ENCODE results near the gene TPO.
"Not testable (repeated sequence)": the region's sequence is repeated elsewhere in the genome, so short reads cannot be mapped to it uniquely, and the experiment has no call there.

Gene TPO

DNA sequence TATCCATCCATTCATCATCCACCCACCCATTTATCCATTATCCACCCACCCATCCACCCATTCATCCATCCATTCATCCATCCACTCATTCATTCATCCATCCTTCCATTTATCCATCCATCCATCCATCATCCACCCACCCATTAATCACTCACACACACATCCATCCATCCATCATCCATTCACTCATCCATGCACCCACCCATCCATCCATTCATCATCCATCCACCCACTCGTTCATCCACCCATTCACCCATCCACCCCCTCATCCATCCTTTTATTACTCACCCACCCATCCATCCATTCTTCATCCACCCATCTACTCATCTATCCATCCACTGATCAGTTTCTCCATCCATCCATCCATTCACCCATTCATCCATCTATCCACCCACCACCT is 8.1 kb upstream of the TPO start:
- no peak for DNase-seq (ENCODE audit: low read depth in 2 of 2)

DNA sequence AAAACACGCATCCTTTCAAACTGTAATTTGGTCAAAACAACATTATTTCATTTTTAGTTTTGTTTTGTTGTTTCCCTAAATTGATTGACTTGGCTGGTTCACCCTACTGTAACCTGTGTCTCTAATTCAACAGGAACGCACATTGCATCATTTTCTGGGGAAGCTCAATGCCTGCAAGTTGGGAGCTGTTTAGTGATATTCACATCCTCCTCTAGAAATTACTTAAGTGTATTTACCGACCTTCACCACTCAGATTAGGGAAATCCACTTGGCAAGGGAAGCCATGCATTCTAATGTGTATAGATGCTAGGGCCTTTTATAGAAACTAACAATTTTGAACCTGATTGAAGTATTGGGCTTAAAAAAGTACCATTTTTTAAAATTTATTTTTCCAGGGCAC is 7.3 kb upstream of the TPO start:
- DNase-seq (ENCODE audit: low read depth in 2 of 2), result no peak

DNA sequence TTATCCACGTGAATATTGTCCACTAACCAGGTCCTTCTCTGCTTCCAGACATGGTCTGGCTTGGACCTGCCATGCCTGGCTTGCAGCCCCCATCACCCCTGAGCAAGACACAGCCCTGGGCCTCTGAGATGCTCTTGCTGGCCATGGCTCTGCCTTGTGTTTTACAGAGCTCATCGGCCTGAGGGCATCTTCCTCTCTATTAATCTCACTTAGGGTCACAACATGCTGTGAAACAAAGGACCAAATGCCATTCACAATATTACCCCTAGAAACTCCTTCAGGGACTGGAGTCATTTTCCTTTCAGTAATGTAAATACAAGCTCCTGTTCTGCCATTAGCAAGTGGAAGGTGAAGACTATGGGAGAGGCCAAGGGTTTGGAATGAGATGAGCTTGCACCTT is 6.8 kb upstream of the TPO start:
- no peak for DNase-seq (ENCODE audit: low read depth in 2 of 2)

DNA sequence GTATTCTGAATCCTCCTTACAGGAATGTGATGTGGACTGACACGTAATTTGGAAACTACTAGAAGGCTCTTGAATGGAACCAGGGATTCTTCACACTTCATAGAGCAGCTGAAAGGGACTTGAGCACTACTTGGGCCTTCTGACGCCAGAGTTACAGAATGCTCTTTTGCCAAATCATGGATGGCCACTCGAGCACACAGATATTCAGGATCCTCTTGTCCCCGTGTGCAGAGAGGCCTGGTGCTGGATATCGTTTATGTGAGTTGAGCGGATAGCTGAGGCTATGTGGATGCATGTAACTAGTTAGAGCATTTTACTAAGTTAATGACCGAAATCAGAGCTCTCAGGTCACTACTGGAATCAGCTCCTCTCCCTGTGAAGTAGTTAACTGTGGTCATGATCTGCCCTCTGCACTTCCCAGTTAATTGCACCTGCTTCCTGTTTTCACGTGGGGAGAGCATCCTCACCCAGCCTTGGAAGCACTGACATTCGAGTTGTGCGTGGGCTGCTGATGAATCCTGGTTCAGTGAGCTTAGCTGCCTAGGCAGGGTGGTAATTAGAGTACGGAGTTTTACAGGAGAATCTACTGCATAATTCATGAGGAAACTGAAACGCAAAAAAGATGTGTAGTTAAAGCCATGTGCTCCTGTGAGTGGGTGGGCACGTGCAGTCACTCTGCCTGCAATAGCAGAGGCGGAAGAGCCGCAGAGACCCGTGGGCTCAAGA is 5.2 kb upstream of the TPO start:
- no peak for DNase-seq (ENCODE audit: low read depth in 2 of 2)

DNA sequence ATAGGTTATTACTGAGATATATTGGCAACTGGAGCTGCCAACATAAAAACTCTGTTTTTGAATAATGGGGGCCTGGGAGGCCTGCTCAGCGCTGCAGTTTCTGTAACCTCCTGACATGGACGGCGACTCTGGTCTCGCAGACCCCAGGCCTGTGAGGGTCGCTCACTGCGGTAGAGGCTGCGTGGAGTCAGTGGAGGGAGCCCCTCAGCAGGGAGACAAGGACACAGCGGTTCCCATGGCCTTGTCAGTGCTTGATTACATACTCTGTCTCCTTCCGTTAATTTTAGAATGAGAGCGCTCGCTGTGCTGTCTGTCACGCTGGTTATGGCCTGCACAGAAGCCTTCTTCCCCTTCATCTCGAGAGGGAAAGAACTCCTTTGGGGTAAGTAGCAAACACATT is 858 bp downstream of the TPO start:
- DNase-seq (ENCODE audit: low read depth in 2 of 2), result no peak

DNA sequence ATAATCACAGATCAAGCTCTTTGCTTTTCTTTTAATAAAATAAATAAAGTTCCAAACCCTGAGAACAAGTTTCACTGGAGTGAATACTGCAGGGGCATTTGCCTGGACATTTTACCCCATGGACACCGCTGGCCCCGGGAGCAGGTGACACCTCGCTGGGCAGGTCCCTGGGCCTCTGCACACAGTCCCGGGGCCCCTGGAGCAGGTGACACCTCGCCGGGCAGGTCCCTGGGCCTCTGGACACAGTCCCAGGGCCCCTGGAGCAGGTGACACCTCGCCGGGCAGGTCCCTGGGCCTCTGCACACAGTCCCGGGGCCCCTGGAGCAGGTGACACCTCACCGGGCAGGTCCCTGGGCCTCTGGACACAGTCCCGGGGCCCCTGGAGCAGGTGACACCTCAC is 1.6 kb downstream of the TPO start:
- DNase-seq (ENCODE audit: low read depth in 2 of 2), result not testable (repeated sequence)

DNA sequence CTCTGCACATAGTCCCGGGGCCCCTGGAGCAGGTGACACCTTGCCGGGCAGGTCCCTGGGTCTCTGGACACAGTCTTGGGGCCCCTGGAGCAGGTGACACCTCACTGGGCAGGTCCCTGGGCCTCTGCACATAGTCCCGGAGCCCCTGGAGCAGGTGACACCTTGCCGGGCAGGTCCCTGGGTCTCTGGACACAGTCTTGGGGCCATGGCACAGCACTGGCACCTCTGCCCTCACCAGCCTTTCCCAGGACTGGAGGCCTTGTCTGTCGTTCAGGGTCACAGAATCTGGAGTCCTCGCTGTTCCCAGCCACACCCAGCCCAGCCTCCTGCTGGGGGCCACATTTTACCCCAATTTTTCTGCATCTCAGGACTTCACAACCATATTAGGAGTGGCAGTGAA is 2.2 kb downstream of the TPO start:
- no peak for DNase-seq (ENCODE audit: low read depth in 2 of 2)

DNA sequence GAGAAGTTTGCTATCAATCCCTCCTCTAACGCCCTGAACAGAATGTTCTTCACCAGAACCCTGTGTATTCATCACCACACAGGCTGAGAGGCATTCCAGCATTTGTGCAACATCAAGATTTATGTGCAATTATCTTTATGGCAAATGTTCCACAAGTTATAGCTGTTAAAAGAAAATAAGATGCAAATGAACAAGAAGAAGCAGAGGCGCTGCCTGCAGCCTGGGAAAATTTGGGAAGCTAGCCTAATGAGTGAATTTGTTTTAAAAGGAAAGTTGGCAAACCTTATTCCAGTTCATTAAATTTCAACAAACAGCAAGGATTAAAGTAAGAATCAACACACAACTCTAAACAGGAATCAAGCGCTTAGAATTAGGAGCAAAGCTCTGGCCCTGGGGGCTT is 5.3 kb downstream of the TPO start:
- DNase-seq (ENCODE audit: low read depth in 2 of 2), result no peak

DNA sequence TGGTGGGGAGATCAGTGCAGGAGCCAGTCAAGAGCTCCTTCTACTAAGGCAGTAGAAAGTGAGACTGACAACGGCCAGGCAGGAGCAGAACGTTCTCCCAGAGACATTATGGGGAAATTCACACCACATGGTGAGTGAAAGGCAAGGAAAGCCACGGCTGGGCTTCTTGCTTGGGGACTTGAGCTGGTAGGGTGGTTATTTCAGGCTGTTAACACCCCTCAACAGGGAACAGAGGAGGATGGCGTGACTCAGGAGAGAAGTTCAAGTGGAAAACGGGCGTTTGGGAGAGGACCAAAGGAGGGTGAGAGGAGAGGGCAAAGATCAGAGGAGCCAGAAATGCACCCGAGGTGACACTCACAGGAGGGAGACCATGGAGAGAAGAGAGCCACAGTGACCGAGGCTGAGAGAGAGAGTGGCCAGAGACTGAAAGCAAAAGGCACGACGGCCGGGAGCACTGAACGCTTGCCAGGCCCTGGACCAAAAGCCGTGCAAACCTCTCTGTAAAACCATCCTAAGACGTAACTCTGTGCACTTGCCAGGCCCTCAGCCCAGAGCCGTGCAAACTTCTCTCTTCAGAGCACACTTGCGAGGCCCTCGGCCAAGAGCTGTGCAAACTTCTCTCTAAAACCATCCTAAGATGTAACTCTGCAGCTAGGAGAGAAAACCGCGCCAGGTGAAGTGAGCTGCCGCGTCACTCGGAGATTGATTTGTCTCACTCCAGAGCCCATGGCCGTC is 7.7 kb downstream of the TPO start:
- no peak for DNase-seq (ENCODE audit: low read depth in 2 of 2)

DNA sequence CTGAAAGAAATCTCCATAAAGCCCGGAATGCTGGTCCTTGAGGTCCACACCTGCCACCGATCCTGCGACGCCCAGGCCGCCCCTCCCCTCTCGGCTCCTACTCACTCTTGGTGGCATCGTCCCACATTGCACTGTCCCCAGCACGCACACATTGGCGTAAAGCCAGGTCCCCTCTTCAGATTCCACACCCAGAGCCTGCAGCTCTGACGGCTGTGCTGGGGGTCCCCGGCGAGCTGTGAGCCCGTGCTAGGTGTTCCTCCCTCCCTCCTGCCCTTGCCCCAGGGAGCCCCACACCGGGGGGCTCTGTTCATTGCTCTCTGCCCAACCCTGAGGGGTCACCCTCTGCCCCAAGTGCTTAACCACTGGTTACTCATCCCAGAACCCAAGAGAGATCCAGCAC is 8.5 kb downstream of the TPO start:
- no peak for DNase-seq (ENCODE audit: low read depth in 2 of 2)

DNA sequence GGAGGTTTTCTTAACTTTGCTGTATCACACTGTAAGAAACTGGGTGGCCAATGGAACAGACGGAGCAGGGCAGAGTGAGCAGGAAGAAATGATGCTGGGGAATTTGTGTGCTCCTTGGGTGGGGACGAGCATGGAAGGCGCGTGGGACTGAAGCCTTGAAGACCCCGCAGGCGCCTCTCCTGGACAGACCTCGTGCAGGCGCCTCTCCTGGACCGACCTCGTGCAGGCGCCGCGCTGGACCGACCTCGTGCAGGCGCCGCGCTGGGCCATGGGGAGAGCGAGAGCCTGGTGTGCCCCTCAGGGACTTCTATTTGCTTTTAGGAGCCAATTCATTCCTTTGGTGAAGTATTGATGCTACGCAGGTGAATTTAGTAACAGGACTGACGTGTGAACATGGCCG is 8.9 kb downstream of the TPO start:
- no peak for DNase-seq (ENCODE audit: low read depth in 2 of 2)

DNA sequence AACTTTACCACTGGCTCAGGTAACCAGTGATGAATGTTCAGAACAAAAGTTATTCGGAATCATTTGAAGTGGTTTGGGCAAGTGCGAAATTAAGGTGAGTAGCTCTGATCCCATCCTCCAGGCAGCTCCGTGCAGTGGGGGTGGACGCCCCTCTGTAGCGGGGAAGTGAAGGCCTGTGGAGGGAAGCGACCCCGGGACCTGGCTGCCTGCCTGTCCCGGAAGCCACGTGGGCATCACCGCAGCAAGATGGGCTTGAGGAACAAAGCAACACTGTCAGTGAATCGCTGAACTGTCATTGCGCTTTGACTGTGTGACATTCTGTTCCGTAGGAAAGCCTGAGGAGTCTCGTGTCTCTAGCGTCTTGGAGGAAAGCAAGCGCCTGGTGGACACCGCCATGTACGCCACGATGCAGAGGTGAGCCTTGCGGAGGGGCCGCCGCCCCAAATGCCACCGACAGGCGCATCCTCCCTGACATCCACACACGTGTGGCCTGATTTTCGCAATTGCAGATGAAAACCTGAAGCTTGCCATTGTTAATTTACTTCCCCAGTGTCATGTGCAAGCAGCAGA is 9.5 kb downstream of the TPO start:
- DNase-seq (ENCODE audit: low read depth in 2 of 2), result no peak

DNA sequence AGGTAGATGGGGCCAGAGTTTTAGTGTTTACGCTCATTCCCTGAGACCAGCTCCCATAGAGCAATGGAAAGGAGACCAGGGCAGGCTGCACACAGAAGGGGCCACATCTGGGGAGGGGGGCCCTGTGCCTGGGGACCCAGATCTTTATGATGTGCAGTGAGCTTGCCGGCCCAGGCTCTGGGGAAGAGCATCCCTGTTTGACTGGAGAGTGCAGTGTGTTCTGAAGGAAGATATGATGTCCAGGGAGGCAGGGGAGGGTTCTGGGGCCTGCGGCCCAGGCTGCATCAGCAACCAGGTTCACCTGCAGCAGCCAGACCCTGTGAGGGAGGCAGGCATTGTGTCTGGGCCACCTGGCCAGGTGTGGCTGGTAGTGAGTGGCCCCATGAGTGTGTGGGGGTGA is 13.8 kb downstream of the TPO start:
- DNase-seq (ENCODE audit: low read depth in 2 of 2), result no peak

DNA sequence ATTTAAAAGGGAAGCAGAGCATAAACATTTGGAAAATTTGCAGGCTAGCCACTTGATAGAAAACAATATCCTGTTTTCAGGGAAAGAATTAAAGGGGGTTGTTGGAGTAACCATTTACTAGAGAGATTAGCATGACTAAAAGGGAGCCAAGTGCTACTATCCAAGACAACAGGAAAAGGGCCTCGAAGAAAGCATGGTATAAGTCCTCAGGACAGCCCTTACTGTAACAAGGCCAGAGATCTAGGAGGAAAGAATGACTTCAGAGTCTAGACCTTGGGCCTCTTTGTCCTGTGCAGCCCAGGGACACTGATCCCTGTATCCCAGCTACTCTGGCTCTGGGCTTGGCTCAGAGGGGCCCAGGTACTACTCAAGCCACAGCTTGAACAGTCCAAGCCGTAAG is 16.6 kb downstream of the TPO start:
- DNase-seq (ENCODE audit: low read depth in 2 of 2), result no peak

DNA sequence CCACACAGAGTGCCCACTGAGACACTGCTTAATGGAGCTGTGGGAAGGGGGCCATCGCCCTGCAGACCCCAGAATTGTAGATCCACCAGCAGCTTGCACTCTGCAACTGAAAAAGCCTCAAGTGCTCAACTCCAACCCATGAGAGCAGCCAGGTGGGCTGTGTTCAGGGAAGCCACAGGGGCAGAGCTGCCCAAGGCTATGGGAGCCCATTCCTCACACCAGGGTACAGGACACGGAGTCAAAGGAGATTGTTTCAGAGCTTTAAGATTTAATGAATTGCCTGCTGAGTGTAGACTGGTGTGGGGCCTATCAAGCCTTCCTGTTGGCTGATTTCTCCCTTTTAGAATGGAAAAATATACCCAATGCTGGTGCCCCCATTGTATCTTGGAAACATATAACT is 17.2 kb downstream of the TPO start:
- DNase-seq (ENCODE audit: low read depth in 2 of 2), result no peak

DNA sequence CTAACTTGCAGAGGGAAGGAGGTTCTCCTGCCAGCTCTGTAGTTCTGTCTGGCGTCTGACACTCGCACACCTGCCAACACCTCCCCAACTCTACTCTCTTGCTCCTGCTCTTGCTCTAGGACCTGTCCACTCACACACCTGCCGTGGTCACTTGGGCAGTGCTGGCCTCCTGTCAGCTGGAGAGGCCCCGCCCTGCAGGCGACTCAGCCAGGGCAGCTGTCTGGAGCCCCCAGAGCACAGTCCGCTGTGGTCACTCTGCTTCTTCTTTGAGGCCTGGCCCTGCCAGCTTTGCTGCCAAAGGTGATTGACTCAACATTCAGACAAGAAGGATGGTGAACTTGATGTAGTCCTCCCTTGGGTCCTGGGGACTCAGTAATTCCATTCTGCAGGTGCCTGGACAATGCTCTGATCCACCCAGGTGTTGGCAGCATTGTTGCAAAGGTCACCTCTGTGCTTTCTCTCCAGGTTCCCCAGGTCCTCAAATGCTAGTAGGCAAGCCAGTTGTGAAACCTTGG is 18.7 kb downstream of the TPO start:
- no peak for DNase-seq (ENCODE audit: low read depth in 2 of 2)

DNA sequence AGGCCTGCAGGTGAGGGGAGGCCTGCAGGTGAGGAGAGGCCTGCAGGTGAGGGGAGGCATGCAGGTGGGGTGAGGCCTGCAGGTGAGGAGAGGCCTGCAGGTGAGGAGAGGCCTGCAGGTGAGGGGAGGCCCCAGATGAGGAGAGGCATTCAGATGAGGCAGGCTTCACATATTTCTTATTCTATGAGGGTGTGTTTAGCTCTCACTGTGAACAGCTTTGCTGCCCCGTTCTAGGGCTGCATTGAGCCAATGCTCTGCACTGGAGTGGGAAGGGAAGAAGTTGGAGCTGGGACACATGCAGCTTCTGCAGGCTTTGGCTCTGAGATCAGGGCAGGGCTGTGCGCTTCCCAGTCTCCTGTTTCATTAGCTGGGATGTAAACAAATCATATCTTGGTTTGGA is 19.5 kb downstream of the TPO start:
- no peak for DNase-seq (ENCODE audit: low read depth in 2 of 2)

DNA sequence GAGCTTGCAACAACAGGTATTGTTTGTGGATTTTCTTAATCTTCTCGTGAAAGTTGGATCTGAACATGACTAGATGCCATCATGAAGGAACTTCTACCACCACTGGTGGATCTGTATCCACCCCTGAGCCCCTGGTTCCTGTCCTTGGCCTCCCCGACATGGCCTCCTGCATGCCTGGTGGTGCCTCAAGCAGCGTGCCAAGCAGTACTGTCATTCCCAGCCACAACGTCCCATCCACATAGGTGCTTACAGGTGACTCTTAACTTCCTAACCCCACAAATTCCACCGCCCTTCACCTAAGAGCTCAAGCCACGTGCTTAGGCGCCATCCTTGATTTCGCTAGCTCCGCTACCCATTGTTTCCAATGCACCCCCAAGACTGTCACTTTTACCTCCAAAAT is 23.1 kb downstream of the TPO start:
- DNase-seq (ENCODE audit: low read depth in 2 of 2), result no peak

DNA sequence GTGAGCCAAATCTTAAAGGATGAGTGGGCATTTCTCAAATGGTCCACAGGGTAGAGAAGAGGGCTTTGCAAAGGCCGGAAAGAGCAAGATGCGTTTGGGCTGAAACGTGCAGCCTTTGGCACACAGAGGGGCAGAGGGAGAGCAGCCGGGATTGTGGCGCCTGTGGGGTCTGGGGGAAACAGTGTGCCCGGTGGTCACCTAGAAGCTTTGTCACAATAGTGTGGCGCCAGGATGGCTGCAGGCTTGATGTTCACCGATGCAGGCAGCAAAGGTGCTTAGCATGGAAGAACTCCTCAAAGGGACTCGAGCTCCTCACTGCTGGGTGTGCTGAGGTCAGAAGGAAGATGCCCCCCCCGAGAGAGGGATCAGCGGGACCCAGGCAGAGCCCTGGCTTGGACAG is 23.8 kb downstream of the TPO start:
- no peak for DNase-seq (ENCODE audit: low read depth in 2 of 2)

DNA sequence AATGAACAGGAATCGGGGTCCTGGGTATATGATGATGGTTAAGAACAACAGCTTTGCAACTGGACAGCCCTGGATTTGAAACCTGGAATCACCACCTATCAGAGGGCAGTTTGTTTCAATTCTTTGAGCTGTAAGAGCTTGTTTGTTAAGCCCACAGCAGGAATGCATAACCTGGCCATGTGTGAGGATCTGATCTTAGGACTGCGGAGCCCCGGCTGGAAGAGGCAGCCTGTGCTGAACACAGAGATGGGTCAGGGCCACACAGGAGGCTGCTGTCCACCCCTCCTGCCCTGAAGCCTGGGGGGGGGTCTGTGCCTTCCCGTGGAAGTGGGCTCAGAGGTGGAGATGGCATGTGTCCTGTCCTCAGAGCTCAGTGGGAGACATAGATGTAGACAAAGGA is 24.3 kb downstream of the TPO start:
- no peak for DNase-seq (ENCODE audit: low read depth in 2 of 2)

DNA sequence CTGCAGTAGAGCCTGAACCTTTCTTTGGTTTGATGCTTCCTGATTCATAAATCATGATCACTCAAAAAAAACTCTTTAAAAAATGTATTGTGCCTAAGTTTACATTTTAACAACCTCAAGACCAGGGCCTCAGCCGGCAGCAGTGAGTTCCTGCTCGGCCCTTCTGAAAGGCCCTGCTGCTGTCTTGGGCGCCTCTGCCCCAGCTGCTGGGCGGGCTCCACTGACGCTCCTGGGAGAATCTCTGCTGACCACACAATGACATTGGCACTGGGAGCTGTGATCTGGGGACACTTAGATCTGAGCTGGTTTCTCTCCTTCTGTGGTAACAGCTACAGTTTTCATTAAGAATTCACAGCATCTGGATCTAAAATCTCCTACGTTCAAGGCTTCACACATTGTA is 25.7 kb downstream of the TPO start:
- DNase-seq (ENCODE audit: low read depth in 2 of 2), result no peak

DNA sequence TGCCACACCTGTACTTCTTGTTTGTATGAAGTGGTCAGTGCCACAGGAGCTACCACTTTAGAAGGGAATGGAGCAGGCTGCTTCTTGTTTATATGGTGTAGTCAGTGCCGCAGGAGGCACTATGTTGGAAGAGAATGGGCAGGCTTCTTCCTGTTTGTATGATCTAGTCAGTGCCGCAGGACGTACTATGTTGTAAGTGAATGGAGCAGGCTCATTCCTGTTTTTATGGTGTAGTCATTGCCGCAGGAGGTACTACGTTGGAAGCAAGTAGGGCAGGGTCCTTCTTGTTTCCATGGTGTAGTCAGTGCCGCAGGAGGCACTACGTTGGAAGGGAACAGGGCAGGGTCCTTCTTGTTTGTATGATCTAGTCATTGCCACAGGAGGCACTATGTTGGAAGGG is 27.3 kb downstream of the TPO start:
- DNase-seq (ENCODE audit: low read depth in 2 of 2), result no peak

DNA sequence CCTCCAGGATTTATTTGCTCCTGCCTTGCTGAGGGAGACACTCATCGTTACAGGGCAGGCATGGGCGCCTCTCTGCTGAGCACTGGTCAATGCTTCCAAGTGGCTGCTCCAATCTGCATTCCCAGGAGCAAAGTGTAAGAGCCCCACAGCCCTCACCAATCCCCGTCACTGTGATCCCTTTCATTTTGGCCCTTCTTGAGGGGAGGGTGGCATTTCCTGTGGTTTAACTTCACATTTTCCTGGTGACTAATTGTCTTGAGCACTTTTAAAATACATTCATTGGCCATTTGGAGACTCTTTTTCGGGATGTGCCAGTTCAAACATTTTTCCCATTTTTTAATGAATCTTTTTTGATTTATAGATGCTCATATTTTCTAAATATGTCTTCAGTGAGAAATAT is 33.0 kb downstream of the TPO start:
- no peak for DNase-seq (ENCODE audit: low read depth in 2 of 2)

All from activated CD4-positive, alpha-beta T cell treated with anti-CD3 and anti-CD28 coated beads for 24 hours (primary cell).